Measurements from ENCODE around the gene MAST4. TPM values are rescaled to one million over a fixed set of nuclear protein-coding genes. Genes with fewer than 3 reads are reported as not detected.

Gene MAST4
- total and polyA plus RNA-seq, 2 of the 13 experiments (the other 11 are each of a cell fraction or from before 2014, with no cell fraction given), result 3.4 to 3.7 TPM

DNA sequence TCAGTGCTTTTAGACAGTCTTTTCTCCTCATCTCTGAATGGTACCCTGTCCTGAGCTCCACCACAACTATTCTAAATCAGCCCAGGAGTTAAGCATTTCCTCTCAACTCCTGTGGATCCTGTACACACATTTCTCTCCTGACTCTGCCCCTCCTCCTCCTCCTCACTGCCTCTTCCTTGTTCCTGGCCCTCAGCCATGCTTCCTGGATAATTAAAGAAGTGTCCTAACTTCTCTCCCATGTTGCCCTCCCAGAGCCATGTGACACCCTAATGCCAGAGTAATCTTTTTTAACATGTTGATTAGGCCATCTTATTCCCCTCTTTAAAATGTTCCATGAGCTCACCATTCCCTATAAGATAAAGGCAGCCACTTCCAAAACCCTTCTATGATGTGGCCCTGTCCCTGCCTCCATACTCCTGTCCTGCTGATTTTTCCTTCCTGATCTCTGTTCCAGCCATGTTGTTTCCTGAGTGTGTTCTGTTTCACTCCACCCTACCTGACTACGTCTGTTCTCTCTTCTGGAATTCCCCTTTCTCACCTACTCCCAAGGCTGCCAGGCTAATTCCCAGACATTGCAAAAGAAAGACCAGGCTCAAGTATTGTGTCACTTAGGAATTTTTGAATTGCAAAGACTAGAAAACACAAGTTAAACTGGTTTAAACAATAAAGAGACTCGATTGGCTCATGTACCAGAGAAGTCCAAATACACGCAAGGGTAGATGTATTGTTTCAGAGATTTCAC, 295.2 kb downstream of the MAST4 start (continued):
- TF ChIP-seq, protein P1, sequence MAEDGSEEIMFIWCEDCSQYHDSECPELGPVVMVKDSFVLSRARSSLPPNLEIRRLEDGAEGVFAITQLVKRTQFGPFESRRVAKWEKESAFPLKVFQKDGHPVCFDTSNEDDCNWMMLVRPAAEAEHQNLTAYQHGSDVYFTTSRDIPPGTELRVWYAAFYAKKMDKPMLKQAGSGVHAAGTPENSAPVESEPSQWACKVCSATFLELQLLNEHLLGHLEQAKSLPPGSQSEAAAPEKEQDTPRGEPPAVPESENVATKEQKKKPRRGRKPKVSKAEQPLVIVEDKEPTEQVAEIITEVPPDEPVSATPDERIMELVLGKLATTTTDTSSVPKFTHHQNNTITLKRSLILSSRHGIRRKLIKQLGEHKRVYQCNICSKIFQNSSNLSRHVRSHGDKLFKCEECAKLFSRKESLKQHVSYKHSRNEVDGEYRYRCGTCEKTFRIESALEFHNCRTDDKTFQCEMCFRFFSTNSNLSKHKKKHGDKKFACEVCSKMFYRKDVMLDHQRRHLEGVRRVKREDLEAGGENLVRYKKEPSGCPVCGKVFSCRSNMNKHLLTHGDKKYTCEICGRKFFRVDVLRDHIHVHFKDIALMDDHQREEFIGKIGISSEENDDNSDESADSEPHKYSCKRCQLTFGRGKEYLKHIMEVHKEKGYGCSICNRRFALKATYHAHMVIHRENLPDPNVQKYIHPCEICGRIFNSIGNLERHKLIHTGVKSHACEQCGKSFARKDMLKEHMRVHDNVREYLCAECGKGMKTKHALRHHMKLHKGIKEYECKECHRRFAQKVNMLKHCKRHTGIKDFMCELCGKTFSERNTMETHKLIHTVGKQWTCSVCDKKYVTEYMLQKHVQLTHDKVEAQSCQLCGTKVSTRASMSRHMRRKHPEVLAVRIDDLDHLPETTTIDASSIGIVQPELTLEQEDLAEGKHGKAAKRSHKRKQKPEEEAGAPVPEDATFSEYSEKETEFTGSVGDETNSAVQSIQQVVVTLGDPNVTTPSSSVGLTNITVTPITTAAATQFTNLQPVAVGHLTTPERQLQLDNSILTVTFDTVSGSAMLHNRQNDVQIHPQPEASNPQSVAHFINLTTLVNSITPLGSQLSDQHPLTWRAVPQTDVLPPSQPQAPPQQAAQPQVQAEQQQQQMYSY (CRISPR knock-in tag; IDR thresholded peaks at IDR 0.05), result no peak
- TF ChIP-seq, protein P2, sequence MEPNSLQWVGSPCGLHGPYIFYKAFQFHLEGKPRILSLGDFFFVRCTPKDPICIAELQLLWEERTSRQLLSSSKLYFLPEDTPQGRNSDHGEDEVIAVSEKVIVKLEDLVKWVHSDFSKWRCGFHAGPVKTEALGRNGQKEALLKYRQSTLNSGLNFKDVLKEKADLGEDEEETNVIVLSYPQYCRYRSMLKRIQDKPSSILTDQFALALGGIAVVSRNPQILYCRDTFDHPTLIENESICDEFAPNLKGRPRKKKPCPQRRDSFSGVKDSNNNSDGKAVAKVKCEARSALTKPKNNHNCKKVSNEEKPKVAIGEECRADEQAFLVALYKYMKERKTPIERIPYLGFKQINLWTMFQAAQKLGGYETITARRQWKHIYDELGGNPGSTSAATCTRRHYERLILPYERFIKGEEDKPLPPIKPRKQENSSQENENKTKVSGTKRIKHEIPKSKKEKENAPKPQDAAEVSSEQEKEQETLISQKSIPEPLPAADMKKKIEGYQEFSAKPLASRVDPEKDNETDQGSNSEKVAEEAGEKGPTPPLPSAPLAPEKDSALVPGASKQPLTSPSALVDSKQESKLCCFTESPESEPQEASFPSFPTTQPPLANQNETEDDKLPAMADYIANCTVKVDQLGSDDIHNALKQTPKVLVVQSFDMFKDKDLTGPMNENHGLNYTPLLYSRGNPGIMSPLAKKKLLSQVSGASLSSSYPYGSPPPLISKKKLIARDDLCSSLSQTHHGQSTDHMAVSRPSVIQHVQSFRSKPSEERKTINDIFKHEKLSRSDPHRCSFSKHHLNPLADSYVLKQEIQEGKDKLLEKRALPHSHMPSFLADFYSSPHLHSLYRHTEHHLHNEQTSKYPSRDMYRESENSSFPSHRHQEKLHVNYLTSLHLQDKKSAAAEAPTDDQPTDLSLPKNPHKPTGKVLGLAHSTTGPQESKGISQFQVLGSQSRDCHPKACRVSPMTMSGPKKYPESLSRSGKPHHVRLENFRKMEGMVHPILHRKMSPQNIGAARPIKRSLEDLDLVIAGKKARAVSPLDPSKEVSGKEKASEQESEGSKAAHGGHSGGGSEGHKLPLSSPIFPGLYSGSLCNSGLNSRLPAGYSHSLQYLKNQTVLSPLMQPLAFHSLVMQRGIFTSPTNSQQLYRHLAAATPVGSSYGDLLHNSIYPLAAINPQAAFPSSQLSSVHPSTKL (CRISPR knock-in tag; IDR thresholded peaks at IDR 0.05), result no peak
- TF ChIP-seq ZNF292 (CRISPR knock-in tag; IDR thresholded peaks at IDR 0.05; ENCODE audit: borderline replicate concordance, low read depth), result no peak
- no peak for TF ChIP-seq SRSF1 (optimal IDR thresholded peaks at IDR 0.05; ENCODE audit: low read depth, low read length)
- no peak for TF ChIP-seq SP1 (IDR thresholded peaks at IDR 0.05)
- TF ChIP-seq SP1 (CRISPR knock-in tag; IDR thresholded peaks at IDR 0.05), result no peak
- TF ChIP-seq KLF13 (CRISPR knock-in tag; IDR thresholded peaks at IDR 0.05), result no peak

Data from HepG2 (cell line).